H1 (cell line): Measurements from ENCODE around the gene CDKN2B-AS1. TPM values are rescaled to one million over a fixed set of nuclear protein-coding genes. Genes with fewer than 3 reads are reported as not detected.

Experiments used
- JUN ChIP-seq: IDR thresholded peaks from 2 replicates; pipeline ENCODE4 v1.6.1; 2011; ENCODE audit warnings: low read depth, mild to moderate bottlenecking, improper control_type of control experiment, low read length
- KDM4A ChIP-seq: IDR thresholded peaks from one replicate; pipeline ENCODE4 v1.7.1; 2012; ENCODE audit warnings: low read depth, mild to moderate bottlenecking, moderate library complexity, low read length, inconsistent platforms; ENCODE audit not compliant: severe bottlenecking
- RBBP5 ChIP-seq: IDR thresholded peaks from 2 replicates; pipeline ENCODE4 v1.7.1; 2012; ENCODE audit warnings: low read depth, mild to moderate bottlenecking, inconsistent platforms, low read length, moderate library complexity, borderline replicate concordance
- RFX5 ChIP-seq: IDR thresholded peaks from 2 replicates; pipeline ENCODE4 v1.6.1; 2011; ENCODE audit warnings: low read depth, low read length, improper control_type of control experiment, borderline replicate concordance
- SIN3A ChIP-seq, 2 experiments: IDR thresholded peaks in 1 of 2; conservative IDR thresholded peaks in 1 of 2; 2 replicates each; pipeline ENCODE4 v1.6.1; 2011 to 2012; ENCODE audit warnings: low read length in 2 of 2, improper control_type of control experiment in 1 of 2, low read depth in 1 of 2, mild to moderate bottlenecking in 1 of 2
- SIRT6 ChIP-seq: IDR thresholded peaks from one replicate; pipeline ENCODE4 v1.7.1; 2012; ENCODE audit warnings: low read length, inconsistent platforms
- SP2 ChIP-seq: IDR thresholded peaks from 2 replicates; pipeline ENCODE4 v1.6.1; 2012; ENCODE audit warnings: mild to moderate bottlenecking, low read length, inconsistent platforms
- polyA plus RNA-seq, 7 experiments: library from polyadenylated mRNA; depleted of rRNA in 3 of 7; stranded (reverse) in 5 of 7; unstranded in 2 of 7; fragments of >200 nt in 5 of 7; fragments of 200-250 nt in 2 of 7; gene quantifications; 1 replicate in 5 of 7; 2 replicates in 1 of 7; 4 replicates in 1 of 7; pipeline versions ENCODE4 v1.2.1 to v1.2.3, GENCODE V29; 2011 to 2013; ENCODE audit warnings: missing spikeins in 2 of 7, mixed read lengths in 2 of 7
- total RNA-seq: library from RNA; stranded (reverse); fragmentation: NEBNext Ultra II Directional; extraction: Animal tissue kit (Norgen Biotek cat#: 25700); gene quantifications from 2 replicates; pipeline ENCODE4 v1.2.1, GENCODE V29; 2021
- TF ChIP-seq, protein P1 (sequence below): fragments of 300-600 bp; sonication (generic); IDR thresholded peaks from 2 replicates; pipeline ENCODE4 v1.7.1; 2012; ENCODE audit warnings: low read length, moderate library complexity, mild to moderate bottlenecking, inconsistent platforms; ENCODE audit not compliant: insufficient replicate concordance

Gene CDKN2B-AS1
- total and polyA plus RNA-seq, 2 of the 8 experiments (the other 6 are each of a cell fraction or from before 2014, with no cell fraction given), result not detected

DNA sequence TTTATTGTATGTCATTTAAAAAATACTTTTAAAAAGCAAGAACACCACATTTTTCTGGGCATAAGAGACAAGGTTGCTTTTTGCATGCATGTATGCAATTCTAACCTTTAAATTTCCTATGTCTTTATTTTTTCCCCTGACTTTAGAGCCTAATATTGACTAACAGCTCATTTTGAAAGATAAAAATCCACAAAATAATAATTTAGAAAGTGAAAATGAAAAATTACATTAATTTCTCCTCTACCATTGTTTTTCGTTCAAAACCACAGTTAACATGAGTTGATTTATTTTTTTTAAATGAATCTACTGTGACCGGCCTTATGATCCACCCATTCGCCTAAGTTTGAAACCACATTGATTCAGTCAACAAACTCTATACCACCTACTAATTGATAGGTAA, 152.0 kb downstream of the CDKN2B-AS1 start (continued):
- TF ChIP-seq, protein P1, sequence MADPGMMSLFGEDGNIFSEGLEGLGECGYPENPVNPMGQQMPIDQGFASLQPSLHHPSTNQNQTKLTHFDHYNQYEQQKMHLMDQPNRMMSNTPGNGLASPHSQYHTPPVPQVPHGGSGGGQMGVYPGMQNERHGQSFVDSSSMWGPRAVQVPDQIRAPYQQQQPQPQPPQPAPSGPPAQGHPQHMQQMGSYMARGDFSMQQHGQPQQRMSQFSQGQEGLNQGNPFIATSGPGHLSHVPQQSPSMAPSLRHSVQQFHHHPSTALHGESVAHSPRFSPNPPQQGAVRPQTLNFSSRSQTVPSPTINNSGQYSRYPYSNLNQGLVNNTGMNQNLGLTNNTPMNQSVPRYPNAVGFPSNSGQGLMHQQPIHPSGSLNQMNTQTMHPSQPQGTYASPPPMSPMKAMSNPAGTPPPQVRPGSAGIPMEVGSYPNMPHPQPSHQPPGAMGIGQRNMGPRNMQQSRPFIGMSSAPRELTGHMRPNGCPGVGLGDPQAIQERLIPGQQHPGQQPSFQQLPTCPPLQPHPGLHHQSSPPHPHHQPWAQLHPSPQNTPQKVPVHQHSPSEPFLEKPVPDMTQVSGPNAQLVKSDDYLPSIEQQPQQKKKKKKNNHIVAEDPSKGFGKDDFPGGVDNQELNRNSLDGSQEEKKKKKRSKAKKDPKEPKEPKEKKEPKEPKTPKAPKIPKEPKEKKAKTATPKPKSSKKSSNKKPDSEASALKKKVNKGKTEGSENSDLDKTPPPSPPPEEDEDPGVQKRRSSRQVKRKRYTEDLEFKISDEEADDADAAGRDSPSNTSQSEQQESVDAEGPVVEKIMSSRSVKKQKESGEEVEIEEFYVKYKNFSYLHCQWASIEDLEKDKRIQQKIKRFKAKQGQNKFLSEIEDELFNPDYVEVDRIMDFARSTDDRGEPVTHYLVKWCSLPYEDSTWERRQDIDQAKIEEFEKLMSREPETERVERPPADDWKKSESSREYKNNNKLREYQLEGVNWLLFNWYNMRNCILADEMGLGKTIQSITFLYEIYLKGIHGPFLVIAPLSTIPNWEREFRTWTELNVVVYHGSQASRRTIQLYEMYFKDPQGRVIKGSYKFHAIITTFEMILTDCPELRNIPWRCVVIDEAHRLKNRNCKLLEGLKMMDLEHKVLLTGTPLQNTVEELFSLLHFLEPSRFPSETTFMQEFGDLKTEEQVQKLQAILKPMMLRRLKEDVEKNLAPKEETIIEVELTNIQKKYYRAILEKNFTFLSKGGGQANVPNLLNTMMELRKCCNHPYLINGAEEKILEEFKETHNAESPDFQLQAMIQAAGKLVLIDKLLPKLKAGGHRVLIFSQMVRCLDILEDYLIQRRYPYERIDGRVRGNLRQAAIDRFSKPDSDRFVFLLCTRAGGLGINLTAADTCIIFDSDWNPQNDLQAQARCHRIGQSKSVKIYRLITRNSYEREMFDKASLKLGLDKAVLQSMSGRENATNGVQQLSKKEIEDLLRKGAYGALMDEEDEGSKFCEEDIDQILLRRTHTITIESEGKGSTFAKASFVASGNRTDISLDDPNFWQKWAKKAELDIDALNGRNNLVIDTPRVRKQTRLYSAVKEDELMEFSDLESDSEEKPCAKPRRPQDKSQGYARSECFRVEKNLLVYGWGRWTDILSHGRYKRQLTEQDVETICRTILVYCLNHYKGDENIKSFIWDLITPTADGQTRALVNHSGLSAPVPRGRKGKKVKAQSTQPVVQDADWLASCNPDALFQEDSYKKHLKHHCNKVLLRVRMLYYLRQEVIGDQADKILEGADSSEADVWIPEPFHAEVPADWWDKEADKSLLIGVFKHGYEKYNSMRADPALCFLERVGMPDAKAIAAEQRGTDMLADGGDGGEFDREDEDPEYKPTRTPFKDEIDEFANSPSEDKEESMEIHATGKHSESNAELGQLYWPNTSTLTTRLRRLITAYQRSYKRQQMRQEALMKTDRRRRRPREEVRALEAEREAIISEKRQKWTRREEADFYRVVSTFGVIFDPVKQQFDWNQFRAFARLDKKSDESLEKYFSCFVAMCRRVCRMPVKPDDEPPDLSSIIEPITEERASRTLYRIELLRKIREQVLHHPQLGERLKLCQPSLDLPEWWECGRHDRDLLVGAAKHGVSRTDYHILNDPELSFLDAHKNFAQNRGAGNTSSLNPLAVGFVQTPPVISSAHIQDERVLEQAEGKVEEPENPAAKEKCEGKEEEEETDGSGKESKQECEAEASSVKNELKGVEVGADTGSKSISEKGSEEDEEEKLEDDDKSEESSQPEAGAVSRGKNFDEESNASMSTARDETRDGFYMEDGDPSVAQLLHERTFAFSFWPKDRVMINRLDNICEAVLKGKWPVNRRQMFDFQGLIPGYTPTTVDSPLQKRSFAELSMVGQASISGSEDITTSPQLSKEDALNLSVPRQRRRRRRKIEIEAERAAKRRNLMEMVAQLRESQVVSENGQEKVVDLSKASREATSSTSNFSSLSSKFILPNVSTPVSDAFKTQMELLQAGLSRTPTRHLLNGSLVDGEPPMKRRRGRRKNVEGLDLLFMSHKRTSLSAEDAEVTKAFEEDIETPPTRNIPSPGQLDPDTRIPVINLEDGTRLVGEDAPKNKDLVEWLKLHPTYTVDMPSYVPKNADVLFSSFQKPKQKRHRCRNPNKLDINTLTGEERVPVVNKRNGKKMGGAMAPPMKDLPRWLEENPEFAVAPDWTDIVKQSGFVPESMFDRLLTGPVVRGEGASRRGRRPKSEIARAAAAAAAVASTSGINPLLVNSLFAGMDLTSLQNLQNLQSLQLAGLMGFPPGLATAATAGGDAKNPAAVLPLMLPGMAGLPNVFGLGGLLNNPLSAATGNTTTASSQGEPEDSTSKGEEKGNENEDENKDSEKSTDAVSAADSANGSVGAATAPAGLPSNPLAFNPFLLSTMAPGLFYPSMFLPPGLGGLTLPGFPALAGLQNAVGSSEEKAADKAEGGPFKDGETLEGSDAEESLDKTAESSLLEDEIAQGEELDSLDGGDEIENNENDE, result no peak
- TF ChIP-seq KDM4A, result no peak
- no peak for TF ChIP-seq RFX5
- TF ChIP-seq SIRT6, result no peak
- TF ChIP-seq JUN, result no peak
- TF ChIP-seq SIN3A (conservative IDR thresholded peaks at IDR 0.05 in 1 of 2, IDR thresholded peaks at IDR 0.05 in 1 of 2; ENCODE audit: low read depth in 1 of 2, low read length in 2 of 2), result no peak
- no peak for TF ChIP-seq RBBP5
- no peak for TF ChIP-seq SP2
